ENCODE measurements around the gene C4BPA. TPM values are rescaled to one million over a fixed set of nuclear protein-coding genes. Genes with fewer than 3 reads are reported as not detected.

The C4BPA gene
- total RNA-seq, 1 experiment from 2014 or later, result not detected

DNA sequence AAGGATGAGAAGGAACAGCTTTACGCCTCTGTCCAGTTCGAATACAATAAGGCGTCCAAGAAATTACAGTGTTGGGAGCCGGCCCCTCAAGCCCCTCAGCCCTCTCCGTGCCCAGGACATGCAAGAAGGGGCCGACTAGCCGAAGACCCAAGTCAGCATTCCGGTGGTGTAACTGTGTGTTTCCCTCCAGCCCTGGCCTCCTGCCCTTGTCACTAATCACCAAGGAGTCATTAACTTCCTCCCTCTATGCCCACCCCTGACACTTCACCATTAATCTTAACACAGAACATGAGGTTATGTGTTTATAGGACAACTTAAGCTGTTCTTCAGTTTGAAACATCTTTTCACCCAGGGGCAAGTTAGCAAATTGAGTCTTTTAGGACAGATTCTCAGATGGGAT is 31.8 kb upstream of the C4BPA start:
- H3K36me3 ChIP-seq, result no peaks in the 10 kb centered on the region; the same call in 1 of the 2 replicates
- H3K27me3 ChIP-seq, result no peaks in the 10 kb centered on the region
- H3K4me3 ChIP-seq, result no peak overlapping the region
- no peaks in the 10 kb centered on the region for H3K9me3 ChIP-seq
- DNase-seq, result no peak

DNA sequence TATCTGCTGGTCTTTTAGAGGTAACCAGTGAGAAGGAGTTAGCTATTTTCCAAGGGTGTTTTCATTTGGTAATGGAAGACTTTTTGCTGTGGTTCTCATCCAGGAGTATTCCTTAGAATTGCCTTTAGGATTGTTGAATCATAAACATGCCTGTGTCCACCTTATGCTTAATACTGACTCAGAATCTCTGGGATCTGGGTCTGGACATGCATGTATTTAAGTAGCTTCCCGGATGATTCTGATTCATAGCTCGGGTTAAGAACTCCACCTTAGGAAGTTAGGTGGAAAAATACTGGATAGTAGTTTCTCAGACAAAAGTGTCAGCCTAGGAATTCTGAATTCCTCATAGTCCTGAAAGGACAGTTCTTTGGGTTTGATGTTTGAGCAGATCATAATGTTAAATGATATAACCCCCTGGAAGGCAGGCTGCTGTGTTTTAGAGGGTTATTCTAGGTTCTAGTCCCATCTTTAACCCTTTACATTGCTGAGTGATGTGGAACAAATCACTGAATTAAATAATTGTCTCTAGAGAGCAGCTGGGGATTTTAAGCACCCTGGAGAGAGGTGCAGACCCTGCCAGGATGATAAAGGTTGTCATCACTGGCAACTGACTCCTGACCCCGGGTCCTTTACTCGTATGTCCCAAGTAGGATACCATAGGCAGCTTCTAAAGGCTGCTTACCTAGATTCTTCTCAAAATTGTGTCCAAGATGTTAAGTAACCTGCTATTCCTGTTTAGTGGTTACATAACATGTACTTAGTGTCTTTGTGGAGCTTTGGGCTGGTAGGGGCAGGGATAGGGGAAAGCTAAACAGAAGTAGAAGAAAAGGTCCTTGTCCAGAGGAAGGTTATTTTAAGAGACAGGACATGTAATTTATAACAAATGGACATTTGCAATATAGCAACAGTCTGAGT is 29.9 kb upstream of the C4BPA start:
- Histone ChIP-seq H3K27me3 (no peaks in the 10 kb centered on the region), H3K9me3 (no peaks in the 10 kb centered on the region), H3K36me3 (no peaks in the 10 kb centered on the region; the same call in 1 of the 2 replicates), H3K4me3 (no peak overlapping the region)
- no peak for DNase-seq

DNA sequence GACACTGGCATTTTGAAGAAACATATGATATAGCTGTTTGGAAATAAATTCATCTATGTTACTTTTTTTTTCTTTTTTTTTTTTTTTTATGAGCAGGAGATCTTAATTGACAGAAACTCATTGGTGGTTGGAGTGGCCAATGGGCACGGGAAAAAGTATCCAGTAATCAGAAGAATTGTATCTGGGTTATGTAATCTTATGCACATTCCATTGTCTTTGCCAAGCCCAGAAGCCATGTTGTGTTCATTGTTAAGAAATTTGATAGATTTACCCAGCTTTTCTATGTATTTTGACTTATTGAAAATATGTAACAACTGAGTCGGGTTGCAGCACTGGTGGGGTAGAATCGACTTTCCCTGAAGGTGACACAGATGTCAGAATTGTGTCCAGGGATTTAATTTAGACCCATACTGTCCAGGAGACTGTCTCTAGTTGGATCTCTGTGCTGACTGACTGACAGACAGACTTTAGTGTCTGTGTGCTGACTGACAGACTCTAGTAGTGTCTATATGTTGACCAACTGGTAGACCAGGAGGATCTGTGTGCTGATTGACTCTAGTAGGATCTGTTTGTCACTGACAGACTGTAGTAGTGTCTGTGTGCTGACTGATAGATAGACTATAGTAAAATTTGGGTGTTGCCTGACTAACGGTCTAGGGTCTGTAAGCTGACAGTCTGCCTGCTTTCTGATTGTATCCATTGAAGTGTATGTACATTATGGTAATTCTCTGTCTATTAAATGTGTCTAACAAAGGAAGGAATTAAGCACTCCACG is 27.7 kb upstream of the C4BPA start:
- no peaks in the 10 kb centered on the region; the same call in 1 of the 2 replicates for H3K36me3 ChIP-seq
- no peak for DNase-seq
- H3K9me3 ChIP-seq, result no peaks in the 10 kb centered on the region
- H3K27me3 ChIP-seq, result no peaks in the 10 kb centered on the region
- no peak overlapping the region for H3K4me3 ChIP-seq

DNA sequence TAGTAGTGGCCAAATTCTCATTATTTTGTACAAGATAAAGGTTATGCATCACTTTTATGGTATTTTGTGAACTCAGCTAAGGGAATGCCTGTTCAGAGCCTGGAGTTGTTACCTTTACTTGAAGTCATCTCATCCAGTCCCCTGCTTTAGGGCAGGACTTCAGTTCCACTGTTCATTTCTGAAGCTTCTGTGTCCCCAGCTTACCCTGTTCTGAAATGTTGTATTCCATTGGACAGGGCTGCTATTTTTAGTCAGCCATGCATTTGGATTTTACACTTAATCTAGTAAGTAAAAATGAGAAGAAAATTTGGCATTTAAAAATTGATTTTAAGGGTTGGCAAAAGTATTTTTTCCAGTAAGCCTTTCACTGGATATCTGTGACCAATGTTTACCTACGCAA is 27.0 kb upstream of the C4BPA start:
- H3K9me3 ChIP-seq, result no peaks in the 10 kb centered on the region
- no peaks in the 10 kb centered on the region; the same call in 1 of the 2 replicates for H3K36me3 ChIP-seq
- H3K4me3 ChIP-seq, result no peak overlapping the region
- no peak for DNase-seq
- H3K27me3 ChIP-seq, result no peaks in the 10 kb centered on the region

DNA sequence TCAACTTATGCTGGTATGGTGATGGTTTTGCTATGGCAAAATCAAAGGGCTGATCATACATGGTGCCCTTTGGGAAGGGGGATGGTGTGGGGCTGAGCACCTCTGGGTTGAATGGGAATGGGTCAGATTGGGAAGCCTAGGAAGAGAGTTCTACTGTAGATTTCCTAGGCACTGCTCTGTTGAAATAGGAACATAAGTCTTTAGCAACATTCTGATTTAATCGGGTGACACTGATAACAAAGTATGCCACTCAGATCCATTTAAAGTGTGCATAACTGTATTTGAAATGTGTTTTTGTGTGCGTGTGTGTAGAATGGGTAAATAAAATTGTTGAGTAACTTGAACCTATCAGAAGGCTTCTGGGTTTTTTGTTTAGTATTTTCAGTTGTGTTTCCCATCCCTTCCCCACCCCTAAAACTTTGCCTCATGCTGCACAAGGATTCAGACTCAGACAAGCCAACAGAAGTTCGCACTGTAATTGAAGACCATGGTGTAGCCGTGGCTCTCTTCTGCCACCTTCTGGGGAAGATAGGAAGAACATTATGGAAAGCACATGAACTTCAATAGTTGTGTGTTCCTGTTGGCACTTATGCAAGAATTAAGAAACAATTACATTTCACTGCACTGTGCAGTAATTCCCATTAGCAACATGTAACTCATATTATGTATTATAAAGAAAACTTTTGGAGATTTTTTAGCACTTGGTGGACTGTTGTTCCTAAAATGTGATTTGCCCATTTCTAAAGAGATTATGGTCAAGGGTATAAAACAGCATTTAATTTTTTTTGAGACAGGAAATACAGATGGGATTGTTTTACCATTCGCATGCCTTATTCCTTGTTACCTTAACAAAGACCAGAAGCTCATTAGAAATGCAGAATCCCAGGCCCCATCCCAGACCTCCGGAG is 26.3 kb upstream of the C4BPA start:
- no peak overlapping the region for H3K4me3 ChIP-seq
- no peaks in the 10 kb centered on the region for H3K9me3 ChIP-seq
- DNase-seq, result peak; percentile 52
- no peaks in the 10 kb centered on the region for H3K27me3 ChIP-seq
- no peaks in the 10 kb centered on the region for H3K36me3 ChIP-seq

DNA sequence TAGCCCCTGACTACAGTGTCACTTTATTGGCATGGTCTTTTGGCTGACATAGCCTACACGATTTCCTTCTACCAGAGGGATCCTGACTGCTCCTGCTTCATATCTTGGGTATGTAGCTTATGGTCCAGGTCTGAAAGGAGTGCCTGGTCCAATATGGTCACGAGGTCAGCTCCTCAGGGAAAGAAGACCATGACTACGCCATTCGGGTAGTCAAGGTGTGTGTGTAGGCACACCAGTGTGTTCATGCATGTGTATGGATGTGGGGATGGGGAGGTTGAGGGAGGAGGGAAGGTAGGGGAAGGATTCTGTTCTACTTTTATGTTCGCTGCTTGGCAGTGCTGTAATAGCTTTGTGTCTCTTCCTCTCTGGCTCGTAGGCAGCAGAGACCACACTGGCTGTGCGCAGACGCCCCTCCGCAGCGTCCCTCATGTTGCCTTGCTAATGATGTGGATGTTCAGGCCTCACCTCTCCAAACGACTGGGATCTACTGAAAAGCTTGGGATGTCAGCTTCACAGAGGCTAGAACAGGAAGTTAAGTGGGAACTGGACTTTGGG is 25.4 kb upstream of the C4BPA start:
- Histone ChIP-seq H3K36me3 (no peaks in the 10 kb centered on the region), H3K4me3 (no peak overlapping the region), H3K27me3 (no peaks in the 10 kb centered on the region), H3K9me3 (no peaks in the 10 kb centered on the region)
- DNase-seq, result no peak

DNA sequence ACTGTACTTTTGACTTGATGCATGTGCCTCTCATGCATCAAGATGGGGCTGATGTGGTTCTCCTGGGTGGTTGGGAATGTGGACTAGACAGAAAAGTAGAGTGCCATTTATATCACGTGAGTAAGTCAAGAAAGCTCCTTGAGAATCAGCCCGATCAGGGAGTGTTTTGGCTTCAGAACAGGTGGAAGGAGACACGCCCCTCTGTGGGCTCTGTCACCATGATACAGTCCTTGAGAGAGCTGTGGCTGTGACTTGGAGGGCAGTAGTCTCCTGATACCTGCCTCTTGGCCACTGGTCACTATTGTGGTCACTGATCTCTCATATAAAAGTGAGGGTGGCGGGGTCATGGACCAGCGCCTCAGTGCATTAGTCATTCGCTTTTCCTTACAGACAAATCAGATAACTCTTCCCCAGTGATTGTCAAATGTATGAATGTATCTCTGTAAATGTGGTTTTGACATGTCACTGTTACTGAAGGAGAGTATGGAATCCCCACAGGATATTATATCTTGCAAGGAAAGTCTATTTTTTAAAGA is 24.3 kb upstream of the C4BPA start:
- H3K4me3 ChIP-seq, result no peak overlapping the region
- H3K9me3 ChIP-seq, result no peaks in the 10 kb centered on the region
- H3K36me3 ChIP-seq, result no peaks in the 10 kb centered on the region
- no peaks in the 10 kb centered on the region for H3K27me3 ChIP-seq
- no peak for DNase-seq

DNA sequence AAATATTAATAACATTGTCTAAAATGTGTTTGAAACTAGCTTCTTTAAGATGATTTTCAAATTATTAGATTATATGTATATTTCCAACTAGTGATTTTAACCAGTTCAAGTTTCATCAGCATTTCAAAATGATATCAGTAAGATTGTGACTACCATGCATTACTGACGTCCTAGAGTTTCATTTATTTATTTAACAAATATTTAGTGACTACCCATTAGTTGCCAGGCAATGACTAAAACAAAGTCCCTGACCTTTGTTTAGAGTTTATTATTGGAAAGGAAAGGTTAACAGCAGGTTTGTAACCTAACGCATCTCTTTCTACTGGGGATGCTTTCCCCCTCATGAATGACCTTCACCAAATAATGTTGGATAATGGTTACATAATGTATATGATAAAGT is 22.9 kb upstream of the C4BPA start:
- DNase-seq, result no peak
- H3K27me3 ChIP-seq, result no peaks in the 10 kb centered on the region
- H3K9me3 ChIP-seq, result no peaks in the 10 kb centered on the region
- no peaks in the 10 kb centered on the region for H3K36me3 ChIP-seq
- no peak overlapping the region for H3K4me3 ChIP-seq

DNA sequence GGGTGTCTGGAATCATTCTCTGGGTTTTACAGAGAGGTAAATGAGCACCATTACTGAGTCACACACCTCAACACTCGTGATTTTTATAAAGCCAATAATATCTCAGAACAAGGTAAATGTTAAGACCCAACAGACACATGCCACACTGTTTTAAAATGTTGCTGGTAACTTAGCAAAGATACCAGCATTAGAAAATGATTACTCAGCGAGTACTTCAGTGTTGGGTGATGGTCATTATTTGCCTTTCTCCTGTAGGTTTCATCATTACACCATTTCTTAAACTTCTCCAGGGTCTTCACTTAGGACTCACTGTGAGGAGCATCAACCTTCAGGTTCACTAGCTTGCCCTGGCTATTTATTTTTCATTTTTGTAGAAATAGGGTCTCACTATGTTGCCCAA is 22.2 kb upstream of the C4BPA start:
- no peaks in the 10 kb centered on the region for H3K9me3 ChIP-seq
- H3K4me3 ChIP-seq, result no peak overlapping the region
- no peaks in the 10 kb centered on the region for H3K36me3 ChIP-seq
- no peak for DNase-seq
- H3K27me3 ChIP-seq, result no peaks in the 10 kb centered on the region

DNA sequence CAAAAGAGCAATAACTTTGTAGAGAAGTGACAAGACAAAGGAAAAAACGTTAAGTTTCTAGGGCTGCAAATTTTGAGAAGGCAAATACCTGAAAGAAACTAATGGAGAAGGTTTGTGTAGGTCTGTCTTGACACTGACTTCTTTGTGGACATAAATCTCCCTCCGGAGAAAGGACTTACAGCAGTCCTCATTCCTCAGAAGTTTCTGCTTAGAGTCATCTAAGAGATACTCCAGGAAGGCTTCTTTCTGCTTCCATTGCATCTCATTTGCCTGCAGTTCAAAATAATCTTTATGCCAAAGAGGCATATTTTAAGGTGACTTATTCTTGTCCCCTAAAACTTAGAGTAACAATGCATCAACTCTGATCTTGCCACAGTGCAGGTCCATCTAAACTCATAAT is 19.8 kb upstream of the C4BPA start:
- no peak for DNase-seq
- no peak overlapping the region for H3K4me3 ChIP-seq
- no peaks in the 10 kb centered on the region for H3K9me3 ChIP-seq
- no peaks in the 10 kb centered on the region for H3K27me3 ChIP-seq
- no peaks in the 10 kb centered on the region for H3K36me3 ChIP-seq

DNA sequence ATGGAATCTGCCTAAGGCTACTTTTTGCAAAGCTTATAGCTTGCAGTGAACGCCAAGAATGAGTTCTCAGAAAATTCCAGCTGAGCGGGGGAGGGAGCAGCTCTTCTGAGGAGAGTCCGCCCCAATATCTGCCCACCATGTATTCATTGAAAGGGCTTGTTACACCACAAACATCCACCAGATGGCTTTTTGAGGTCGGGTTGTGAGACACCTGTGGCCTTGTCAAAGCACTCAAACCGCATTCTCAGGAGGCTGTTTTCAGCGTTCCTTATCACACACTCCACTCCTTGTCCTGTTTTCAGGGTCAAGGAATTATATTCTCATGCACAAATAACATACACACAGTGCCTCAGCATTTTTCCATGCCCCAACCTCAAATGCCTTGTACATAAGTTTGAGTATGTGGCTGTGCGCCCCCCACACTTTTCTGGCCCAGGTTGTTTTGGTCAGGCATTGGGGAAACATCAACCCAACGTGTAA is 19.3 kb upstream of the C4BPA start:
- H3K36me3 ChIP-seq, result no peaks in the 10 kb centered on the region
- peak; percentile 53 for DNase-seq
- H3K9me3 ChIP-seq, result no peaks in the 10 kb centered on the region
- no peak overlapping the region for H3K4me3 ChIP-seq
- H3K27me3 ChIP-seq, result no peaks in the 10 kb centered on the region

DNA sequence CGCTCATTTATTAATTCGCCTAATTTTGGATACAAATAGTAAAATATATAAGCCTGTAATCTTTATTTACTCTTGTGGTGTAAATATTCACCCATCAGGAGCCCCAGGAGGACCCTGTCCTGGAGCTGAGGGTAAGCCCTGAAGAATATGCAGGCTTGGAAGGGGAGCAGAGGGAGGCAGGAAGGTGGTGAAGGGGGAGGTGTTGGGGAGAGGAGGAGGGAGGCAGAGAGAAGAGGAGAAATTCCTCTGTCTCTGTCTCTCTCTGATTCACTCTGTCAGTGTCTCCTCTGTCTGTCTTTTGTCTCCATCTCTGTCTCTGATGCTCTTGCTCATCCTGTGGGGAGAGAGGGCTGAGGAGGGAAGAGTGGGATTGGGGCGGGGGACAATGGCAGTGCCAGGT is 18.1 kb upstream of the C4BPA start:
- Histone ChIP-seq H3K9me3 (no peaks in the 10 kb centered on the region), H3K4me3 (no peak overlapping the region), H3K27me3 (no peaks in the 10 kb centered on the region), H3K36me3 (no peaks in the 10 kb centered on the region)
- DNase-seq, result no peak

DNA sequence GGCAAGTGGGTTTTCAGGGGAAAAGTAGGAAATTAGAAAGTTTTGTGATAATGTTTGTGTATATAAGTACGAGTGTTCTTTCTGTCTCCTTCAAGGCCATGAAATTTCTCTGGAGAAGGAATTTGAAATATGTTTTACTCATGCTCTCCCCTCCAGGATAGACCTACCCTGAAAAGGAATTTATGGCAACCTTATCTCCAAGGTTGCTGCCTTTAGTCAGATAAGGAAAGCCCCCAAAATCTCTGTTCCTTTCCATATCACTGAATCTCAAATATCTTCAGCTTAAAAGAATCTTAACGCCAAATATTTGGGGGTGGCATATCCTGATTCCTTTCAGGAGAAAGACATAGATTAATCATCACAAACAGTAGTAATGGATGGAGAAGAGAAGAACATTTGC is 15.9 kb upstream of the C4BPA start:
- DNase-seq, result no peak
- H3K36me3 ChIP-seq, result no peaks in the 10 kb centered on the region
- no peak overlapping the region for H3K4me3 ChIP-seq
- H3K9me3 ChIP-seq, result no peaks in the 10 kb centered on the region
- no peaks in the 10 kb centered on the region for H3K27me3 ChIP-seq

DNA sequence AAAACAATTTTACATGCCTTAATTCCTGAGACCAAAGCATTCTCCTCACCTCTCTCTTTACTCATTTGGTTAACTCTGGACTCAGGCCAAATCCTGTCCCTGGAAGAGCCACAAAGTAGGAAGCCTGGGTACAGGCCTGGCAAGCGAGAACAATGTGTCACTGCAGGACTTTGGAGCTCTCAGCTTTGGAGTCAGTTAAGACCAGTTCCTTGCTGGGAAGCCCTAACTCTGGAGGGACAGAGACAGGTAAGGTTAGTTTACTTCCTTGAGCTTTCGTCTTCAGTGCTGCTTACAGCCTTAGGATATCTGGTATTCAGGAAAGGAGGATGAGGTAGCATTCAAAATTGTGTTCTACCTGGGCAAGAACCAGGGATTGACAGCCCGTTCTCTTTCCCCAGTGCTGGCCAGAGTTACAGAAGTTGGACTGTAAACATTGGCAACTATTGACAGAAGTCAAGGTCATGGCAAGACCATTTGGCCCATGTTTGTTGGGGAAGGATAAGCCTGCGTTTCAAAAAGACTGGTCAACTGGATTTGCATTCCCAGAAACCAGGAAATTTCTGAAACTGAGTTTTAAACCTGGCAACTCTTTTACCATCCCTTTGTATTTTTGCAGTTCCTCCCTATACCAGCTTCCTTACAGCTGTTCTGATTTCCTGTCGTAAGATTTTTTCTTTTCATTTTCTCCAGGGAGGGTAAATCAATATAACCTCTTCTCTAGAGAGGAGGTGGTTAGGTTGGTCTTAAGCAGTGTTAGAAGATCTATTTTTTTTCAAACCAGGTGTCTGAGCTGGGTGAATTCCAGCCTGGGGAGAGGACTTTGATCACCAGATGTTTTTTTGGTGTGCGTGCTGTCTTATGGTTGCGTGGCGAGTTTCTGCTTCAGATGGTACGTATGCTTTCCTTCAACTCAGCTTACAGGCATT is 15.1 kb upstream of the C4BPA start, which contains the start of gene C4BPB:
C4BPB (plus strand) TSS at position 160 of the 926 bp plus-strand sequence; CDS start at position 832, 672 bp downstream.
- no peak within 1 kb of the TSS for H3K4me3 ChIP-seq
- no peaks in the 10 kb centered on the region for H3K9me3 ChIP-seq
- no peaks in the 10 kb centered on the region for H3K27me3 ChIP-seq
- peak; percentile 18 for DNase-seq
- H3K36me3 ChIP-seq, result no peaks in the 10 kb centered on the region
